Rectal smooth muscle tissue (tissue), 1 donor: ENCODE data around the gene BMP7.
A peak's percentile ranks its signal among the peaks of the same experiment; 100 is the strongest.

Experiments used
- H3K27ac ChIP-seq: one replicate; pipeline ENCODE4 v1.7.0; 2013; ENCODE audit warnings: low read depth, low read length, inconsistent platforms
- H3K27me3 ChIP-seq: one replicate; pipeline ENCODE4 v1.7.0; 2013; ENCODE audit warnings: low read length; ENCODE audit not compliant: control insufficient read depth, insufficient read depth
- H3K36me3 ChIP-seq: one replicate; pipeline ENCODE4 v1.7.0; 2013; ENCODE audit warnings: low read length; ENCODE audit not compliant: control insufficient read depth, insufficient read depth
- H3K4me1 ChIP-seq: one replicate; pipeline ENCODE4 v1.7.0; 2013; ENCODE audit warnings: low read length; ENCODE audit not compliant: control insufficient read depth, insufficient read depth
- H3K4me3 ChIP-seq: one replicate; pipeline ENCODE4 v1.7.0; 2013; ENCODE audit warnings: low read length
- H3K9ac ChIP-seq: one replicate; pipeline ENCODE4 v1.7.0; 2013; ENCODE audit warnings: low read length

Gene BMP7

GRCh38 chr20:57266291-57267157, at the start of gene BMP7:
BMP7 (minus strand) TSS chr20:57266641; CDS start chr20:57266122, 519 bp downstream.
- Histone ChIP-seq H3K4me3 (peak within 1 kb of the TSS; percentile 33), H3K4me1 (no peaks in the 10 kb centered on the region), H3K36me3 (no peaks in the 10 kb centered on the region), H3K9ac (no peak within 1 kb of the TSS), H3K27ac (no peak within 1 kb of the TSS), H3K27me3 (peaks cover 25% of the 10 kb centered on the region)

- Histone ChIP-seq H3K9ac (no peak overlapping the region), H3K27me3 (no peaks in the 10 kb centered on the region), H3K27ac (no peak overlapping the region), H3K36me3 (no peaks in the 10 kb centered on the region), H3K4me3 (no peak overlapping the region), H3K4me1 (no peaks in the 10 kb centered on the region)
These were observed 49.6 kb upstream of the BMP7 start for GRCh38 chr20:57315976-57316480.

DNA sequence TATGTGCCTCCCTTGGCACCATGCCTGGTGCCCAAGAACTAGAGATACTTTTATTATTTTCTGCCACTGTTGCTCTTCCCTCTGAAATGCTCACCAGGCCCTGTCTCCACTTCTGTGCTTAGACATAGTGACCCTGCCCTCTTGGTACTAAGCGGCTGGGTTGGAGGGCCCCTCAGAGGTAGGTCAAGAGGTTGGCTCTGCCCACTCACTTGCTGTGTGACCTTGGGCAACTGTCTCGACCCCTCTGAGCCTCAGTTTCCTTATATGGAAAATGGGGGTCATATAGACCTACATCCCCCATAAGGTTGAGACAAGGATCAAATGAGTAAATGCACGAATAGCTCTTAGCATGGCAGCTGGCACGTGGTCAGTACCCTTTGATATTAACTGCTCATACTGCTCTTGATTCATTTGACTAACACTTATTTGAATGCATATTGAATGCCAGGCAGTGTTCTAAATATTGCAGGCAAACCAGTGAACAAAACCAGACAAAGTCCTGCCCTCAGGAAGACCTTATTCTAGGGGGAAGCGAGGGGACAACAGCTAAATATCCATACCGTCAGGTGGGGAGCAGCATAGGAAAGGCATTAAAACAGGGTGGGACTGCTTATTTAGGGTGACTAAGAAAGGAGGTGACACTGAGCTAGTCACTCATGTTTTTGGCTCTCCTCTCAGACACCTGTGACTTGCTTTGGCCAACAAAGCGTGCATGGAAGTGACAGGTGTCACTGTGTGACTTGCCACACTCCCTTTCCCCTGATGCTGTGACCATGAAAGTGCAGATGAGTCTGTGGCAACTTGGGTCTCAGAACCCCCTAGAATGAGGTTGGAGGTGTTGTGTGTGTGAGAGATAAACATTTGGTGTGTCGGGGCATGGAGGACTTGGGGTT, 48.9 kb upstream of the BMP7 start:
- Histone ChIP-seq H3K9ac (no peak overlapping the region), H3K4me1 (no peaks in the 10 kb centered on the region), H3K27me3 (no peaks in the 10 kb centered on the region), H3K4me3 (no peak overlapping the region), H3K27ac (no peak overlapping the region), H3K36me3 (no peaks in the 10 kb centered on the region)

DNA sequence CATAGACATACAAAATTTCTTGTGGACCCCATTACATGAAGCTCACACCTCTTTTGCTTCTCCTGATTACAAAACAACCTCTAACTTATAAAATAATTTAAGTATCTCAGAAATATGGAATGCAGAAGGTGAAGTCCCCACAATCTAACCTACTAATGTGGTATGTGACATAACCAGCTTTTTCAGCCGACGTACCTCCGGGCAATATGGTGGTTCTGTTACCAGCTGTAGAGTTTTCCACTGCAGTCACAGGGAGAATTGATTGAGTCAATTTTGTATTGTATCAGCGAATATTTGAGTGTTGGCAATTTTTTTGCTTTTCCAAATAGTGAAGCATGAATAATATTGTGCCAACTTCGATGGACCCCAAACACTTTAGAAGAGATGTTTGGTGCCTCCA, 47.5 kb upstream of the BMP7 start:
- Histone ChIP-seq H3K36me3 (no peaks in the 10 kb centered on the region), H3K27me3 (no peaks in the 10 kb centered on the region), H3K4me1 (no peaks in the 10 kb centered on the region), H3K4me3 (no peak overlapping the region), H3K9ac (no peak overlapping the region), H3K27ac (no peak overlapping the region)

DNA sequence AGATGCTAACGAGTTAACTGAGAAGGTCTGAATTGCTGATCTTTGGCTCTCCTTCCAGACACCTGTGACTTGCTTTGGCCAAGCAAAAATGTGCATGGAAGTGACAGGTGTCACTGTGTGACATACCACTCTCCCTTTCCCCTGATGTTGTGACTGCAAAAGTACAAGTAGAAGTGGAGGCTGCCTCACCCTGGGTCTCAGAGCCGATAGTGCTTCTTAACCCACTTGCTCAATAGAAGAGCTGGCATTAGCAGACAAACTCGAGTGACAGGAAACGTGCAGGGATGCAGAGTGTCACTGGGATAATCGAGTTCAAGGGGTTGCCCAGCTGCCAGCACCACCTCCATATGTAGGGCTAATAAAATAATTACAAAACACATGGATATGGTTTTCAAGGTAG, 46.8 kb upstream of the BMP7 start:
- Histone ChIP-seq H3K27me3 (no peaks in the 10 kb centered on the region), H3K4me3 (no peak overlapping the region), H3K4me1 (no peaks in the 10 kb centered on the region), H3K9ac (no peak overlapping the region), H3K27ac (no peak overlapping the region), H3K36me3 (no peaks in the 10 kb centered on the region)

GRCh38 chr20:57312138-57312537, 45.7 kb upstream of the BMP7 start:
- Histone ChIP-seq H3K9ac (no peak overlapping the region), H3K27ac (no peak overlapping the region), H3K27me3 (no peaks in the 10 kb centered on the region), H3K36me3 (no peaks in the 10 kb centered on the region), H3K4me1 (no peaks in the 10 kb centered on the region), H3K4me3 (no peak overlapping the region)

- Histone ChIP-seq H3K4me1 (no peaks in the 10 kb centered on the region), H3K27ac (no peak overlapping the region), H3K36me3 (no peaks in the 10 kb centered on the region), H3K9ac (no peak overlapping the region), H3K4me3 (no peak overlapping the region), H3K27me3 (no peaks in the 10 kb centered on the region)
These were observed 44.5 kb upstream of the BMP7 start for GRCh38 chr20:57310821-57311514.

DNA sequence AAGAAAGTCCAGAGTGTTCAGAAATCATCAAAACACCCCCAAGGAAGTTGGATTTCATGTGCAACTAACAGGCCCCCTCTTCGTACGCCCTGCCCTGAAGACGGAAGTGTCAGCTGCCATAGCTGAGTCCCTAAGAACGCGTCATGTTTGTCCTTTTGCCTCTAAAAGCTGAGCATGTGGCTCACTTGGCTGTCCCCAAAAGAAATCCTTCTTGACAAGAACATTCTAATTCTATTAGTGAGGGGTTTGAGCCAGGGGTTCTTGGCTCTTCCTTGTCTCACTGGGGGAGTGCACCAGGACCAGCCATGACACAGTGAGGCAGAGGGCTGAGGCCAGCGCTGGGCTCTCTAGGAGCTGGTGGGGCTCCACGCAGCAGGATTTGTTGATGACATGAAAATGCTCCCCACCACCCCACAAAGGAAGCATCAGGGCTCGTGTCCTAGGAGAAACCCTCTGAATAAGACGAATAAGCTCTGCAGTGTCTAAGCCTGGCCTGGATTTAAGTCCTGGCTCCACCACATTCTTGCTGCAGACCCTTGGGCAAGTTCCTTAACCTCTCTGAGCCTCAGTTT, 43.2 kb upstream of the BMP7 start:
- Histone ChIP-seq H3K27me3 (no peaks in the 10 kb centered on the region), H3K4me3 (no peak overlapping the region), H3K4me1 (no peaks in the 10 kb centered on the region), H3K27ac (no peak overlapping the region), H3K9ac (no peak overlapping the region), H3K36me3 (no peaks in the 10 kb centered on the region)

- no peaks in the 10 kb centered on the region for H3K27me3 ChIP-seq
- no peaks in the 10 kb centered on the region for H3K4me1 ChIP-seq
- no peak overlapping the region for H3K9ac ChIP-seq
- no peak overlapping the region for H3K4me3 ChIP-seq
- no peak overlapping the region for H3K27ac ChIP-seq
- no peaks in the 10 kb centered on the region for H3K36me3 ChIP-seq
These were observed 42.2 kb upstream of the BMP7 start for GRCh38 chr20:57308451-57309271.

DNA sequence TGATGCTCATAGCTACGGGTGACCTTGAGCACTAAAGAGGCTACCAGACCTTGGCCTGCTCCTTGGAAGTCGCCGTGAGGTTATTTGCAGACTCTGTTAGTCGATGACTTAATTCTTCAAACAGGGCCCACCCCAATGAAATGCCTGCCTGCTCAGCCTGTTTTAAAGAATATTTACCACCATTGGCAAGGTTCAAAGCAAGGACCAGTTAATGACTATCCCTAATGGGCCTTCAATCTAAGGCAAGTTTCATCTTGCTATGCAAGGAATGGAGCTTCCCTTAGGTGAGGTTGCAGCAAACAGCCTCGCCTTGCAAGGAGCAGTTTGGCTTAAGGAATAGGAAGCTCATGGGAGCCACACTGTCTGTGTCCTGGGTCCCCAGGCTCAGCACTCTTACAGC, 40.3 kb upstream of the BMP7 start:
- Histone ChIP-seq H3K27me3 (no peaks in the 10 kb centered on the region), H3K4me1 (no peaks in the 10 kb centered on the region), H3K9ac (no peak overlapping the region), H3K36me3 (no peaks in the 10 kb centered on the region), H3K4me3 (no peak overlapping the region), H3K27ac (no peak overlapping the region)

DNA sequence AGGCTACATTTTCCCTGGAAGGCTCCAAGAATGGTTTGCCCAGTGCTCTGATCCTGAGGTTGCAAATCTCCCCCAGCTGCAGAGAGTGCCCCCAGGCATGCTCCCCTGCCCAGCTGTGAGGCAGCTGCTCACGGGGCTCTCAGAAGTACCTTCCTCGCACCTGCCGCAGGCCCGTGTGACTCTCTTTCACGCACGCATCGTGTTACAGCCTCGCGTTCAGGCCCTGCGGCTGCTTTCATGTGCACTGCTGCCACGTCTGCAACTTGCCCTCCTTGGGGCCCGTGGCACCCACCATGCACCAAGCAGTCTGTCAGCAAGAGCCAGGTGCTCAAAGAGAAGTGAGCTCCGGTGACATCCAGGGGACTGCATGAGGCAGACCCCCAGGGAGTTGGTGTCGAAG, 34.6 kb upstream of the BMP7 start:
- Histone ChIP-seq H3K27ac (no peak overlapping the region), H3K27me3 (no peaks in the 10 kb centered on the region), H3K4me3 (no peak overlapping the region), H3K36me3 (no peaks in the 10 kb centered on the region), H3K4me1 (no peaks in the 10 kb centered on the region), H3K9ac (no peak overlapping the region)
